Measurements from ENCODE around the gene TTC31. TPM values are rescaled to one million over a fixed set of nuclear protein-coding genes. Genes with fewer than 3 reads are reported as not detected.

Gene TTC31
- total RNA-seq, 2 experiments from 2014 or later: 45.8 to 46.3 TPM

- peaks cover 38% of the 10 kb centered on the region for H3K4me1 Mint-ChIP-seq
- peaks cover 51% of the 10 kb centered on the region for H3K27me3 Mint-ChIP-seq
- ChIA-PET CTCF (interaction anchor here (0.9 to 5.6 kb wide), 5 partner anchors 8 to 41 kb away, joined by 3 to 38 read pairs (median 4); partner anchors contain the start of genes CCDC142 and TTC31), POLR2A (no interaction called here)
- H3K4me3 Mint-ChIP-seq: peak overlapping the region; percentile 79
- peak; percentile 39 for DNase-seq
- H3K9me3 Mint-ChIP-seq: no peaks in the 10 kb centered on the region
- peaks cover 27% of the 10 kb centered on the region for H3K36me3 Mint-ChIP-seq (ENCODE audit: low read depth)
- H3K27ac Mint-ChIP-seq: peak overlapping the region; percentile 77
Observed at GRCh38 chr2:74497777-74498499, 15.1 kb downstream of the TTC31 start.

DNA sequence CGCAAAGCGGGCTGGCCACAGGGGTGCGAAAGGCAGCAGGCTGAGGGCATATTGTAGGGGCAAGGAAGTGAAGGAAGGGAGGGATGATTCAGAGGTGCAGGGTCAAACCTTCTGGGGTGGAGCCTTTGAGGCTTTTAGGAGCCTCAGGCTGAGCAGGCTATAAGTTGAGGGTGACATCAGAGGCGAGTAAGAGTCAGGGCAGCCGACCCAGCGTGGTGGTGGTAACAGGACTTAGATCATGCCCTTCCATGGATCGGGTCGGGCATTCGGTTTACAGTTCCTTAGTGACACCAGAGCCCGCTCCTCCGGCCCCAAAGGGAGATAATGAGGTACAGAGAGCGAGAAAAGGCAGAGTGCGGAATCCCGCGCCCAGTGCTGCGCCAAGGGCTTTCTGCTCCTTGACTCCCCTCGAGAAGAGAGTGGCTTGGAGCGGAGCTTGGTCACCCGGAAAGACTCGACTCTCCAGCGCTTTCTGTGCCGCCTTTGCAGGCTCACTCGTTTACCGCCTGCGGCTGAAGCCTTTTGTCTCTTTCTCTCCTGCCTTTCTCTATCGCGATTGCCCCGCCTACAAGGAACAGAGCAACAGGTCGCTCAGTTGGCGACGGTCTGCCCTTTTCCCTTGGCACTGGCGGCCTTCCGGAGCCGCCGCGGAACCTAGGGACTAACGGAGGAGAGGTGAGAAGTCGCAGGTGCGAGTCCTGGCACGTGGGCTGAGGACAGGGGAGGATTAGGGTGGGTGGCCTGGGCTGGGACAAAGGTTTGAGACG lies 15.8 kb downstream of the TTC31 start:
- Mint-ChIP-seq H3K4me3 (peak overlapping the region; percentile 79), H3K27ac (peak overlapping the region; percentile 77), H3K9me3 (no peaks in the 10 kb centered on the region), H3K36me3 (ENCODE audit: low read depth) (peaks cover 23% of the 10 kb centered on the region), H3K27me3 (peaks cover 55% of the 10 kb centered on the region), H3K4me1 (peaks cover 45% of the 10 kb centered on the region)
- ChIA-PET POLR2A (no interaction called here), CTCF (interaction anchor here (0.9 to 5.6 kb wide), 5 partner anchors 8 to 40 kb away, joined by 3 to 38 read pairs (median 4); partner anchors contain the start of genes CCDC142 and TTC31)
- no peak for DNase-seq

DNA sequence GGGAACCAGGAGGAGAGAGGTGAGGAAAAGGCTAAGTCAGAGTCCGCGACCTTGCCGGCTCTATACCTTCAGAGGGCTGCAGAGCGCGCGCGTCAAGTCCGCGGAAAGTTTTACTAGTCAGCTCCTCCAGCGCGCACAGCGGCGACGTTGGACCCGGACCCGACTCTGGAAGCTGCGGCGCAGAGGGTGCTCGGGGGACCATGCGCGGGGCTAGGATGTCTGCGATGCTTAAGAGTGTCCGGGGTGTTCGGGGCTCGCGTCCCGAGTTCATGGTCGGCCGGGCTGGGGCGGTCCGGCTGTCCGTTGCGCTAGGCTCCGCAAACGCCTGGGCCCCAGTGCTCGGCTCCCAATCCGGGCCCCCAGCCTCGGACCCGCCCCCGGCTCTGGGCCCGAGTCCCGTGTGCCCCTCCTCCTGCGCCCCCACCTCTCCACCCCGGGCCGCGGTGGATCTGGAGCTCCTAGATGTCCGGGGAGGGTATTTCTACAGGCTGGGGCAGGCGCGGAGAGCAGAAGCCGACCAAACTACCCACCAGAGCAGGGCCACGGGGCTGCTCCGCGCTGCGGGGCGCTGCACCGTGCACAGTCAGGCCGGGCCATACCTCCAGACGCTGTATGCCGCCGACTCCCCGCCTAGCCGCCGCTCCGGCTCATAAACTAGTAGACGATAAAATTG lies 16.5 kb downstream of the TTC31 start, which contains the start of gene LBX2:
LBX2 (minus strand) TSS at position 337 of the 673 bp plus-strand sequence; CDS start at position 271, 66 bp downstream.
- Mint-ChIP-seq H3K27me3 (peaks cover 60% of the 10 kb centered on the region), H3K4me1 (peaks cover 48% of the 10 kb centered on the region), H3K9me3 (no peaks in the 10 kb centered on the region), H3K27ac (peak within 1 kb of the TSS; percentile 77), H3K36me3 (ENCODE audit: low read depth) (peaks cover 22% of the 10 kb centered on the region), H3K4me3 (peak within 1 kb of the TSS; percentile 79)
- ChIA-PET CTCF (interaction anchor here (0.9 to 5.6 kb wide), 3 partner anchors 10 to 17 kb away, joined by 3 to 38 read pairs (median 4); partner anchors contain the start of genes CCDC142 and TTC31), POLR2A (no interaction called here)
- peak; percentile 41 for DNase-seq

DNA sequence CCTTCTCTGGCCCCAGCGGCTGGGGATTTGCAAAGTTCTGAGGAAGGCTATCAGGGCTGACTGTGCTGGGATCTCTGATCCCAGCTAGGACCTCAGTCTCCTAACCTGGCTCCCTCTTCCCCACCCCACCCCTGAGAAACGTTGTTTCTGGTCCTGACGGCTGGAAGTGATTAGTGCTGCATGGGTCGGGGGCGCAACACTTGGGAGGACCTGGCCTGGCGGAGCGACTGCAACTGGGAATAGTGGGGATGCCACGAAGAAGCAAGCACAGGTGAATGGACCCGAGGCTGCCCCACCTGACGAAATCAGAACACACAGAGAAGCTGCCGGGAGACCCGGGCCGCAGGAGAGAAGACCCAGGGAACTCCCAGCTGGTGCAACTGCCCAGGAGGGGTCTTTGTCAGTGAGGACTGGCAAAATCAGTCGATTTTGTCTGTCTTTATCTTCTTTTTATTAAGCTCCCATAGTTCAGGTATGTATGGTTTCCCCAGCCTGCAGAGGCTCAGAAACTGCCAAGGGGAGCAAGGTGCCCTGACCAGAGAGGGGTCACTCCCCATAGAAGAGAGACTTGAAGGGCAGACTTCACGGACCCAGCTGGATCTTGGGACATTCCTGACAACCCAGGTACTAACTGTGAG lies 17.2 kb downstream of the TTC31 start:
- DNase-seq: no peak
- peaks cover 54% of the 10 kb centered on the region for H3K4me1 Mint-ChIP-seq
- H3K27me3 Mint-ChIP-seq: peaks cover 62% of the 10 kb centered on the region
- no peak overlapping the region for H3K27ac Mint-ChIP-seq
- H3K9me3 Mint-ChIP-seq: no peaks in the 10 kb centered on the region
- peaks cover 27% of the 10 kb centered on the region for H3K36me3 Mint-ChIP-seq (ENCODE audit: low read depth)
- ChIA-PET CTCF (interaction anchor here (0.9 to 5.6 kb wide), 6 partner anchors 8 to 88 kb away, joined by 3 to 38 read pairs (median 4); partner anchors contain the start of genes CCDC142 and TTC31), POLR2A (no interaction called here)
- H3K4me3 Mint-ChIP-seq: peak overlapping the region; percentile 30

DNA sequence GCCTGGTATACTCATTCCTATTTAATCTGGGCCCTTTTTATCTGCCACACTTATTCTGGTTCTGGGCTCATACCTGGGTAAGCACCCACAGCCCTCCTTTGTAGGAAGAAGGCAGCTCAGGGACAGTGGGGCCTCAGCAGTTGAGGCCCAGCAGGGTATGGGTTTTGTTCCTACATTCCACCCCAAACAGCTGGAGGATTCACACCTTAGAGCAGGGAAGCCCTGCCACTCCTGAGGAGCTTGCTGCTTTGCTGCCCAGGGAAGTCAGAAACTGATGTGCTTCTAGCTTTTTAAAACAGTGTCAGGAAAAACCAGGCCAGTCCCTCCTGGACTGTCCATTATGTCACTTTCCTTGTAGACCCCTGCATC lies 17.7 kb downstream of the TTC31 start:
- Mint-ChIP-seq H3K27me3 (peaks cover 62% of the 10 kb centered on the region), H3K4me3 (no peak overlapping the region), H3K9me3 (no peaks in the 10 kb centered on the region), H3K36me3 (ENCODE audit: low read depth) (peaks cover 31% of the 10 kb centered on the region), H3K4me1 (peaks cover 59% of the 10 kb centered on the region), H3K27ac (no peak overlapping the region)
- DNase-seq: no peak
- ChIA-PET CTCF (interaction anchor here (0.7 to 5.6 kb wide), 8 partner anchors 8 to 87 kb away, joined by 3 to 38 read pairs (median 4); partner anchors contain the start of genes CCDC142, TTC31 and WBP1), POLR2A (no interaction called here)

DNA sequence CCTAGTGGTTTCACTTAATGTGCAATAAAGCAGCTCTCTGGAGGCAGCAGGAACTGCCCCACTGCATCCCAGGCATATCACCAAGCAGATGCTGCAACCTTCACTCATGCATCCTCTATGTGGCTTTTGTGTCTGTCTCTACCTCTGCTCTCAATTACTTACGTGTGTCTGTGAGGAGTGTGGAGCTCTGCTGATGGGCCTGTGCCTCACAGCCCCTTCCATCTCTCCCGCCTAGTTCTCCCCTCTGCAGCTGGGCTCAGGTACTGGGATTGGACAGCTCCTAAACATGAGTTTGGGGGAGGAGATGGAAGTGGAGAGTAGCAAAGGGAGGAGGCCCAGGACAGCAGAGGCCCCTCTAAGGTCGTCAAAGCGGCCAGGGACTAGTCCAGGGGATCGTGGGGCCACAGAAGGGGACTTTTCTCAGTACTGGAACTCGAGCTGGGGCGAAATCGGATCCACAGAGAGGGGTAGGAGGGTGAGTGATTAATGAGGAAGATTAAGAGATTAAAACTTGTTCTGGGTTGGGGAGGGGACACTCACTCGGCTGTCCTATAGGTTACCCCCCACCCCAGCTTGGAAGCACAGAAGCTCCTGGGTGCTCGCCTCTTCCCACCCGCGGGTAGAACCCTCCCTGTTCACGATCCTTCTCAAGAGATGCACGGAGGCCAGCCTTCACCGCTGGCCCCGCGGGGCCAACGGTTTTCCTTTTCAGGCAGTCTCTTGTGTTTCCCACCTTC lies 18.6 kb downstream of the TTC31 start:
- Mint-ChIP-seq H3K27me3 (peaks cover 62% of the 10 kb centered on the region), H3K4me3 (peak overlapping the region; percentile 4), H3K4me1 (peaks cover 64% of the 10 kb centered on the region), H3K9me3 (no peaks in the 10 kb centered on the region), H3K27ac (no peak overlapping the region), H3K36me3 (ENCODE audit: low read depth) (peaks cover 35% of the 10 kb centered on the region)
- POLR2A ChIA-PET: no interaction called here
- no peak for DNase-seq
- CTCF ChIA-PET: interaction anchor here (0.7 to 5.6 kb wide), 7 partner anchors 8 to 86 kb away, joined by 3 to 38 read pairs (median 10); partner anchors contain the start of genes CCDC142, TTC31 and WBP1

DNA sequence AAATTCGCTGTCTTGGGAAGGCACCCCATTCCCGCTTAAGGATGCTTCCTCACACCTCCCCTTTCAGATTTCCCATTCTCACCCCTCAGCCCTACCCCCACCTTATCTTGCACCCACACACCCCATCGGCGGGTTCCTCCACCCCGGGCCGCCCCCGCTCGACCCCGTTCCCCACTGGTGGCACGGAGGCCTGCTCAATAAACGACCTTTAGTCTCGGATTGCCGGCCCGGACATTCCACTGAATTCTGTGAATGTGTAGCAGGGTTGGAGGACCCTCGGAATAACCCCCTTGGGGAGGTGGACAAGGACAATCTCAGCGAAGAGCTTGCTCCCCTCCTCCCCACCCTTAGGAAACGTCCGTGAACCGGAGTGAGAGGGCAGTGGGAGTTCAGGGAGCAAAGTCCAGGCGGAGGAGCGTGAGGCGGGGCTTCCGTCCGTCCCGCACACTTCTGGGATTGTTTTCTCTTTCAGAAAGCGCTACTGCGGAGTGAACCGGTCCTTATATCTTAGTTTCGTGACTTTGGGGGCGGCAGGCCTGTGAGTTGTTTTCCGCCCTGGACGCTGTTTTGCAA lies 19.4 kb downstream of the TTC31 start:
- POLR2A ChIA-PET: no interaction called here
- H3K9me3 Mint-ChIP-seq: no peaks in the 10 kb centered on the region
- H3K27me3 Mint-ChIP-seq: peaks cover 62% of the 10 kb centered on the region
- peaks cover 40% of the 10 kb centered on the region for H3K36me3 Mint-ChIP-seq (ENCODE audit: low read depth)
- CTCF ChIA-PET: interaction anchor here (1.6 to 3.4 kb wide), 4 partner anchors 7 to 20 kb away, joined by 4 to 16 read pairs (median 13); partner anchors contain the start of genes CCDC142 and TTC31
- H3K4me3 Mint-ChIP-seq: peak overlapping the region; percentile 54
- H3K4me1 Mint-ChIP-seq: peaks cover 69% of the 10 kb centered on the region
- no peak overlapping the region for H3K27ac Mint-ChIP-seq
- no peak for DNase-seq

DNA sequence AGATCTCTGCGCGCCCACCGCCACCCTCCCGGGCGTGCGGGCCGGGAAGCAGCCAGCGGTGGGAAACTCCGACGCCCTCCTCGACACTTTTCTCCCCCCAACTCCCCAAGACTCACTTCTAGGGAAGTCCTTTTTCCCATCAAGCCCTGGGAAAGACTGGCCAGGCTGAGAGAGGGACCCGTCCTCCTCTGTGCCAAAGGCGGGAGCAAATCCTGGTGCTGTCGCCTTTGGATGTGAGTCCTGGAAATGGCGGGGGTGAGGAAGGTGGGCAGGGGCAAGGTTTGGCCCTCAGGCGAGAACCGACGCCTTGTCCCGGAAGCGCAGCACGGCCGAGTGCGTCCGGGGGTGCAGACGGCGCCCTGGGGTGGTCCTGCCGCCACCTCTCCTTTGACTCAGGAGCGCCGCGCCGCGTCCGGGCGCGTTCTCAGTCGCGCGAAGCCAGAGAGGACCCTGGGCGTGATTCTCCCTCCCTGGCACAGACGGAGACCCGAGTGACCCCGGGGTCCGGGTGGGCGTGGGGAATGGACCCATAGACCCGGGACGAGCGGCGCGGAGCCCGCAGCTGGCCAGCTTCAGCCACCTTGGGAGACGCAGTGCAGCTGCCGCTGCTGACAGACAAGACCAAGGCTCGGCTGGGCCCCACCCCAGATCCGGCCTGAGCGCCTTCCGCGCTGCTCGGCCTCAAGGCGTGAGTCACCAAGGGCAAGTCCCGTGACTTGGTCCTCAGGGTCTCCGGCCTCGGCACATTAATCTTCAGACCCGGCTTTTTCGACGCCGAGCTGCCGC lies 20.0 kb downstream of the TTC31 start:
- CTCF ChIA-PET: interaction anchor here (1.2 to 3.4 kb wide), 6 partner anchors 11 to 28 kb away, joined by 3 to 16 read pairs (median 6); partner anchors contain the start of genes AUP1, CCDC142, HTRA2 and TLX2
- Mint-ChIP-seq H3K27ac (no peak overlapping the region), H3K4me1 (peaks cover 67% of the 10 kb centered on the region), H3K36me3 (ENCODE audit: low read depth) (peaks cover 40% of the 10 kb centered on the region), H3K27me3 (peaks cover 58% of the 10 kb centered on the region), H3K9me3 (no peaks in the 10 kb centered on the region), H3K4me3 (peak overlapping the region; percentile 54)
- DNase-seq: peak; percentile 38
- POLR2A ChIA-PET: interaction anchor here (0.6 kb wide), 1 partner anchor 76 kb away, joined by 3 read pairs; no protein-coding TSS in a partner anchor

DNA sequence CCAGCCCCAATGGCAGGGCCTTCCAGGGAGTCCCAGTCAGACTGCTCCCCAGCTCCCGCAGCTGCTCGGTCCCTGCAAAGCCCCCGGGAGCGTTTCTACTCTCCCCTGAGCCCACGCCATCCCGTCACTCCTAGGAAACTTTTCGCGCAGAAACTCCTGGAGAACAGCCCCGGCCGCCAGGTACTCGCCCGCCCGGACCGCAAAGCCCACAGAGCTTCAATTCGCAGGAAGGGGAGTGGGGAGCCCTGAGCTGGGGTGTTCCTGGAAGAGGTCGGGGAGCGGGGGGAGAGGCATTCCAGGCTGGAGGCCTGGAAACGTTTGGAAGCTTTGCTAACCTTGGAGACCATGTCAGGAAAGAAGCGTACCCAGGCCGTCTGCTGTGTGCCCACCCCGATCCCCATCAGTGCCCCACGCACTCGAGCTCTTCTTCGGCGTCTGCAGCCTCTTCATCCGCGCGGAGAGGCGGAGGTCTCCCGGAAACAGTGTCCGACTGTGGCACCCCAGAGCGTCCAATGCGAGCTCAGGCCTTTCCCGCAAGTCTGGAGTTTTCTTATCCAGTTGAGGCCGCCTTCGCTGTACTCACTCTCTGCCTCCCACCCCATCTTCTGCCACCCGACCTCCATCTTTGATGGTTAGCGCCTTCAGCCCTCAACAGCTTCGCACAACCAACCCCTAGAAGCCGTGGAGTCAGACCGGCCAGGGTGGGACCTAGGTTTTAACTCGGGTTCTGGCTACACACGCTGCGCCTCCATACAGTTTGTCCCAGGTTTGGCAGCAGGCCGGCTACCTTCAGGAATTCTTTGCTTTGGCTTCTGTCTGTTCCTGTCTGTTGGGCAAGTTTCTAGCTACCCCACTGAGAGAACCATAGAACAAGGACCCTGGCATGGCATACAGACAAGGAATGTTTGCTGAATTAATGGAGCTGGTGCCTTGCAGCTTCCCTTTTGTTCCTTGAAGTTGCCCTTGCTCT lies 20.9 kb downstream of the TTC31 start:
- peaks cover 50% of the 10 kb centered on the region for H3K27me3 Mint-ChIP-seq
- peak overlapping the region; percentile 54 for H3K4me3 Mint-ChIP-seq
- peaks cover 38% of the 10 kb centered on the region for H3K36me3 Mint-ChIP-seq (ENCODE audit: low read depth)
- peak overlapping the region; percentile 60 for H3K27ac Mint-ChIP-seq
- H3K4me1 Mint-ChIP-seq: peaks cover 67% of the 10 kb centered on the region
- ChIA-PET CTCF (interaction anchor here (0.6 to 3.4 kb wide), 10 partner anchors 10 to 42 kb away, joined by 3 to 16 read pairs (median 3); partner anchors contain the start of genes AUP1, CCDC142, DQX1 and HTRA2), POLR2A (interaction anchor here (0.6 kb wide), 1 partner anchor 76 kb away, joined by 3 read pairs; no protein-coding TSS in a partner anchor)
- no peak for DNase-seq
- H3K9me3 Mint-ChIP-seq: no peaks in the 10 kb centered on the region

- peak overlapping the region; percentile 60 for H3K27ac Mint-ChIP-seq
- peaks cover 63% of the 10 kb centered on the region for H3K4me1 Mint-ChIP-seq
- peaks cover 45% of the 10 kb centered on the region for H3K27me3 Mint-ChIP-seq
- ChIA-PET CTCF (interaction anchor here (0.7 to 3.4 kb wide), 6 partner anchors 9 to 26 kb away, joined by 3 to 16 read pairs (median 4); partner anchors contain the start of genes AUP1, CCDC142, DQX1 and HTRA2), POLR2A (no interaction called here)
- H3K4me3 Mint-ChIP-seq: peak overlapping the region; percentile 14
- peaks cover 38% of the 10 kb centered on the region for H3K36me3 Mint-ChIP-seq (ENCODE audit: low read depth)
- H3K9me3 Mint-ChIP-seq: no peaks in the 10 kb centered on the region
- no peak for DNase-seq
Observed at GRCh38 chr2:74504591-74504990, 21.7 kb downstream of the TTC31 start.
